ENCODE data around the gene ZNF189. TPM values are rescaled to one million over a fixed set of nuclear protein-coding genes. Genes with fewer than 3 reads are reported as not detected.

The ZNF189 gene
- total and polyA plus RNA-seq, 2 donors (not counting 3 experiments of a cell fraction or from before 2014, with no cell fraction given) = 3.3 to 14.6 TPM

DNA sequence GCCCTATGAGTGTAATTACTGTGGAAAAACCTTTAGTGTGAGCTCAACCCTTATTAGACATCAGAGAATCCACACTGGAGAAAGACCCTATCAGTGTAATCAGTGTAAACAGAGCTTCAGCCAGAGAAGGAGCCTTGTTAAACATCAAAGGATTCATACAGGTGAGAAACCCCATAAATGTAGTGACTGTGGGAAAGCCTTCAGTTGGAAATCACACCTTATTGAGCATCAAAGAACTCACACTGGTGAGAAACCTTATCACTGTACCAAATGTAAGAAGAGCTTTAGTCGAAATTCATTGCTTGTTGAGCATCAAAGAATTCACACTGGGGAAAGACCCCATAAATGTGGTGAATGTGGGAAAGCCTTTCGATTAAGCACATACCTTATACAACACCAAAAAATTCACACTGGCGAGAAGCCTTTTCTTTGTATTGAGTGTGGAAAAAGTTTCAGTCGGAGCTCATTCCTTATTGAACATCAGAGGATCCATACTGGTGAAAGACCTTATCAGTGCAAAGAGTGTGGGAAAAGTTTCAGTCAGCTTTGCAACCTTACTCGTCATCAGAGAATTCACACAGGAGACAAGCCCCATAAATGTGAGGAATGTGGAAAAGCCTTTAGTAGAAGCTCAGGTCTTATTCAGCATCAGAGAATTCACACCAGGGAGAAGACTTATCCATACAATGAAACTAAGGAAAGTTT lies 9.9 kb downstream of the ZNF189 start:
- H3K4me2 ChIP-seq (ENCODE audit: insufficient read depth, low read length) = no peak overlapping the region
- H3K4me3 ChIP-seq (replicated peaks in 1 of 3; ENCODE audit: insufficient read depth in 1 of 3, low read depth in 1 of 3, low read length in 3 of 3) = no peak overlapping the region
- no peak for DNase-seq (ENCODE audit: low read depth, low spot score)
- FAIRE-seq = no peak
- ChIA-PET POLR2A (interaction anchor here (1.4 kb wide), 1 partner anchor 9 kb away, joined by 3 read pairs; no protein-coding TSS in a partner anchor), CTCF (no interaction called here)
- dilution Hi-C loops (cut with MboI; ENCODE audit: extremely low pct_ligation_motif_present, low sequenced_read_pairs) (no loop called here), intact Hi-C loops (cut with micrococcal nuclease) (no loop called here)
- peaks cover 2% of the 10 kb centered on the region for H3K79me2 ChIP-seq (ENCODE audit: control insufficient read depth, insufficient read depth, low read length)
- H3K27me3 ChIP-seq (ENCODE audit: control insufficient read depth in 2 of 2, insufficient read depth in 2 of 2, low read length in 2 of 2) = no peaks in the 10 kb centered on the region
- H4K20me1 ChIP-seq (replicated peaks; ENCODE audit: control insufficient read depth, extremely low read depth, insufficient read depth, low read length) = no peaks in the 10 kb centered on the region
- BruUV-seq (replicated peaks) = no TSS peak
- no peaks in the 10 kb centered on the region for H3K4me1 ChIP-seq (ENCODE audit: control insufficient read depth, extremely low read depth, insufficient read depth, low read length)
- peaks cover 23 to 36% of the 10 kb centered on the region in 2 experiments for H3K36me3 ChIP-seq (ENCODE audit: control insufficient read depth in 2 of 2, extremely low read depth in 1 of 2, insufficient read depth in 2 of 2, low read length in 2 of 2)
- no peak overlapping the region for H3K9ac ChIP-seq (replicated peaks; ENCODE audit: extremely low read depth, insufficient read depth, low read length)
- H3K9me3 ChIP-seq (replicated peaks; ENCODE audit: control insufficient read depth, insufficient read depth, low read length) = peaks cover 30% of the 10 kb centered on the region
- H3K9me1 ChIP-seq (replicated peaks; ENCODE audit: control insufficient read depth, extremely low read depth, insufficient read depth, low read length) = no peaks in the 10 kb centered on the region
- no peak overlapping the region for H2AFZ ChIP-seq (ENCODE audit: low read depth, low read length)
- TF ChIP-seq POLR2AphosphoS5 (IDR thresholded peaks at IDR 0.05; ENCODE audit: insufficient read depth, low read depth, low read length) = no peak
- TF ChIP-seq, protein P1, sequence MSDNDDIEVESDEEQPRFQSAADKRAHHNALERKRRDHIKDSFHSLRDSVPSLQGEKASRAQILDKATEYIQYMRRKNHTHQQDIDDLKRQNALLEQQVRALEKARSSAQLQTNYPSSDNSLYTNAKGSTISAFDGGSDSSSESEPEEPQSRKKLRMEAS (IDR thresholded peaks at IDR 0.05; ENCODE audit: insufficient read depth, insufficient read length) = no peak
- TF ChIP-seq FOS (IDR thresholded peaks at IDR 0.05; ENCODE audit: borderline replicate concordance, insufficient read depth, low read length) = no peak
- TF ChIP-seq, protein P2, sequence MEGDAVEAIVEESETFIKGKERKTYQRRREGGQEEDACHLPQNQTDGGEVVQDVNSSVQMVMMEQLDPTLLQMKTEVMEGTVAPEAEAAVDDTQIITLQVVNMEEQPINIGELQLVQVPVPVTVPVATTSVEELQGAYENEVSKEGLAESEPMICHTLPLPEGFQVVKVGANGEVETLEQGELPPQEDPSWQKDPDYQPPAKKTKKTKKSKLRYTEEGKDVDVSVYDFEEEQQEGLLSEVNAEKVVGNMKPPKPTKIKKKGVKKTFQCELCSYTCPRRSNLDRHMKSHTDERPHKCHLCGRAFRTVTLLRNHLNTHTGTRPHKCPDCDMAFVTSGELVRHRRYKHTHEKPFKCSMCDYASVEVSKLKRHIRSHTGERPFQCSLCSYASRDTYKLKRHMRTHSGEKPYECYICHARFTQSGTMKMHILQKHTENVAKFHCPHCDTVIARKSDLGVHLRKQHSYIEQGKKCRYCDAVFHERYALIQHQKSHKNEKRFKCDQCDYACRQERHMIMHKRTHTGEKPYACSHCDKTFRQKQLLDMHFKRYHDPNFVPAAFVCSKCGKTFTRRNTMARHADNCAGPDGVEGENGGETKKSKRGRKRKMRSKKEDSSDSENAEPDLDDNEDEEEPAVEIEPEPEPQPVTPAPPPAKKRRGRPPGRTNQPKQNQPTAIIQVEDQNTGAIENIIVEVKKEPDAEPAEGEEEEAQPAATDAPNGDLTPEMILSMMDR (IDR thresholded peaks at IDR 0.05; ENCODE audit: extremely low read depth in 1 of 2, insufficient read depth in 1 of 2, low read depth in 1 of 2, low read length in 2 of 2) = no peak
- TF ChIP-seq JUN (IDR thresholded peaks at IDR 0.05; ENCODE audit: borderline replicate concordance, insufficient read depth, insufficient read length, low read depth) = no peak
- no peak for TF ChIP-seq EZH2 (IDR thresholded peaks at IDR 0.05; ENCODE audit: borderline replicate concordance, low read depth, low read length, severe bottlenecking)
- TF ChIP-seq GATA2 (IDR thresholded peaks at IDR 0.05; ENCODE audit: insufficient read depth, insufficient read length, low read depth, low read length) = no peak
- TF ChIP-seq POLR2A (IDR thresholded peaks at IDR 0.05; ENCODE audit: low read depth, low read length) = no peak
- TF ChIP-seq MYC (IDR thresholded peaks at IDR 0.05; ENCODE audit: low read depth, low read length) = no peak
- H3K27ac ChIP-seq (ENCODE audit: insufficient read depth, low read depth, low read length) = no peak overlapping the region

Measured in endothelial cell of umbilical vein (primary cell).